PC-3 (cell line): ENCODE results near the gene MBNL3. TPM values are rescaled to one million over a fixed set of nuclear protein-coding genes. Genes with fewer than 3 reads are reported as not detected.

Source experiments
- ATAC-seq: fragments of 200-7000 bp; cut with Tn5 transposase; 2 replicates; pipeline ENCODE4 v1.9.1; 2020; ENCODE audit warnings: mild to moderate bottlenecking, moderate library complexity
- BruUV-seq: library from RNA; stranded (reverse); fragments of 400-500 nt; replicated peaks from 2 replicates; lab custom pipeline; 2021; lab: Mats Ljungman, UMichigan
- CTCF ChIA-PET: fragments of 300-600 bp; sonication (Branson Sonifier 250); formaldehyde crosslinking; loops from one replicate; lab custom pipeline; 2022; ENCODE audit warnings: antibody characterized with exemption; lab: Charles Lee
- POLR2A ChIA-PET: fragments of 300-600 bp; sonication (Branson Sonifier 250); formaldehyde crosslinking; loops from one replicate; lab custom pipeline; 2022; ENCODE audit warnings: antibody characterized with exemption; ENCODE audit not compliant: unreplicated experiment; lab: Charles Lee
- DNase-seq: peaks from one replicate; pipeline ENCODE4 v3.0.0-alpha.2; 2015
- H2AFZ ChIP-seq: fragments of 300-600 bp; sonication (generic); 2 replicates; pipeline ENCODE4 v1.6.0; 2016; ENCODE audit warnings: antibody characterized with exemption, low read length
- H3F3A ChIP-seq: fragments of 300-600 bp; sonication (generic); one replicate; pipeline ENCODE4 v1.6.0; 2017; ENCODE audit warnings: antibody characterized with exemption, low read length, control low read depth, mild to moderate bottlenecking; ENCODE audit not compliant: unreplicated experiment
- H3K27ac ChIP-seq: fragments of 300-600 bp; sonication (generic); 2 replicates; pipeline ENCODE4 v1.5.1; 2016; ENCODE audit warnings: mild to moderate bottlenecking, low read length
- H3K27me3 ChIP-seq: fragments of 300-600 bp; sonication (generic); 2 replicates; pipeline ENCODE4 v1.6.1; 2016; ENCODE audit warnings: low read length, mixed read lengths
- H3K36me3 ChIP-seq: fragments of 300-600 bp; sonication (generic); 2 replicates; pipeline ENCODE4 v1.6.1; 2016; ENCODE audit warnings: low read depth, mixed run types, low read length, mixed read lengths
- H3K4me1 ChIP-seq: fragments of 300-600 bp; sonication (generic); 2 replicates; pipeline ENCODE4 v1.5.1; 2016; ENCODE audit warnings: low read length; ENCODE audit not compliant: insufficient read depth
- H3K4me2 ChIP-seq: fragments of 300-600 bp; sonication (generic); 2 replicates; pipeline ENCODE4 v1.6.0; 2016; ENCODE audit warnings: low read length
- H3K4me3 ChIP-seq: fragments of 300-600 bp; sonication (generic); 2 replicates; pipeline ENCODE4 v1.5.1; 2016; ENCODE audit warnings: mild to moderate bottlenecking, low read length, mixed read lengths
- H3K79me2 ChIP-seq: fragments of 300-600 bp; sonication (generic); 2 replicates; pipeline ENCODE4 v1.6.1; 2017; ENCODE audit warnings: low read length, mixed read lengths
- H3K9ac ChIP-seq: fragments of 300-600 bp; sonication (generic); 2 replicates; pipeline ENCODE4 v1.6.0; 2016; ENCODE audit warnings: mild to moderate bottlenecking, low read length
- H3K9me2 ChIP-seq: fragments of 300-600 bp; sonication (generic); replicated peaks from 2 replicates; pipeline ENCODE4 v1.6.1; 2016; ENCODE audit warnings: mixed run types, low read length, mixed read lengths
- H3K9me3 ChIP-seq: fragments of 300-600 bp; sonication (generic); 2 replicates; pipeline ENCODE4 v1.6.1; 2016; ENCODE audit warnings: low read length, mixed read lengths
- H4K20me1 ChIP-seq: fragments of 300-600 bp; sonication (generic); 2 replicates; pipeline ENCODE4 v1.6.1; 2016; ENCODE audit warnings: low read length, mixed read lengths
- CTCF ChIP-seq: fragments of 300-600 bp; sonication (generic); conservative IDR thresholded peaks from 2 replicates; pipeline ENCODE4 v1.5.1; 2017; ENCODE audit warnings: antibody characterized with exemption, low read depth, mild to moderate bottlenecking, low read length
- EZH2 ChIP-seq: fragments of 300-600 bp; sonication (generic); IDR thresholded peaks from one replicate; pipeline ENCODE4 v1.6.1; 2017; ENCODE audit warnings: antibody characterized with exemption, mild to moderate bottlenecking, low read length; ENCODE audit not compliant: unreplicated experiment
- EZH2phosphoT487 ChIP-seq: fragments of 300-600 bp; sonication (generic); IDR thresholded peaks from 2 replicates; pipeline ENCODE4 v1.6.1; 2018; ENCODE audit warnings: mild to moderate bottlenecking, antibody characterized with exemption, low read length, borderline replicate concordance
- intact Hi-C: fragments of 100-400 bp; cut with micrococcal nuclease; formaldehyde crosslinking; loops from 2 replicates; pipeline ENCODE4 v1.9.0; 2023
- total RNA-seq: library from RNA; depleted of rRNA; stranded (reverse); fragments of >200 nt; gene quantifications from 2 replicates; pipeline ENCODE4 v1.2.3, GENCODE V29; 2014

The MBNL3 gene
- total RNA-seq, 1 experiment from 2014 or later: 4.4 TPM

DNA sequence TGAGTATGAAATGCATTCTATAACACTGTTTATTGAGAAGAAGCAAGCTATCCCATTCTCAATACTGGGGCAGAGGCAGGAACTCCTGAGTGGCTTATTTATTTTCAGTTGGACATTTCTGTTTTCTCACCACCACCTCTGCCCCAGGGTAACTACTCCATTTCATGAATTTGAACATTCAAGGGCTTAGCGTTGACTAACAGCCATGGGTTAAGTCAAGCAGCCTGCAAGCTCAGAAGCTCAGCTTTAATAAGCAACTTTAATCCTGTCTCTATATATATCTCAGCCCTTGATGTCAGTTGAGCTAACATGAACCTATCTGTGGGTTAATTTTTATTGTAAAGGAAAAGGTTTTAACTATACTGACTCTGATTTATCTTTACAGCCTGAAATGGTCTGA, 93.8 kb downstream of the MBNL3 start:
- BruUV-seq: no TSS peak

DNA sequence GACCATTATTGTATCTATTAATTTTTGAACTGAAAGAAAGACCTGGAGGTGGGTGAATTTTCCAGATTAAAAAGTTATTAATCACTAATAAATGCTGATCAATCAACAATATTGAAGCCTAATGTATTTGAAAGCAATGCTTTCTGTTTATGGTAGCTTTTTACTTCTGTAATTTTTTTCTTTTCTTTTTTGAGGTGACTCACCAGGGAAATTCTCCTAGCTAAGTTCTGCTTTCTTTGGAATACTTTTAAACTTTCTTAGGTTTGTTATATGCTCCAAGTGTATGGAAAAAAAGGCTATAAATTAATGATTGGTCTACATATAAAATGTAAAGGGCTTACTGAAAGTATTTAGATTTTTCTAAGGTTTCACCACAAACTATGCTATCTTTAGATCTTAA, 94.2 kb downstream of the MBNL3 start:
- H3K27me3 ChIP-seq: no peaks in the 10 kb centered on the region
- no peaks in the 10 kb centered on the region for H3F3A ChIP-seq
- CTCF ChIA-PET: no interaction called here
- no peak overlapping the region for H3K27ac ChIP-seq
- H3K9me3 ChIP-seq: no peaks in the 10 kb centered on the region
- H3K9ac ChIP-seq: no peak overlapping the region
- BruUV-seq: no TSS peak
- H3K79me2 ChIP-seq: no peaks in the 10 kb centered on the region
- DNase-seq (no peak), ATAC-seq (no peak)
- H3K4me1 ChIP-seq: no peaks in the 10 kb centered on the region
- no peaks in the 10 kb centered on the region for H3K9me2 ChIP-seq
- no peak overlapping the region for H3K4me3 ChIP-seq
- no peaks in the 10 kb centered on the region for H3K36me3 ChIP-seq
- TF ChIP-seq CTCF (no peak), EZH2phosphoT487 (no peak), EZH2 (no peak)
- no peaks in the 10 kb centered on the region for H4K20me1 ChIP-seq
- POLR2A ChIA-PET: no interaction called here
- no peak overlapping the region for H2AFZ ChIP-seq
- intact Hi-C loops: loop anchor here (10.0 kb wide), 1 partner anchor 90 kb away; the partner anchor contains the start of gene MBNL3
- H3K4me2 ChIP-seq: no peak overlapping the region

More for the DNA sequence above, 93.8 kb downstream of the MBNL3 start:
- no peak overlapping the region for H3K9ac ChIP-seq
- no peaks in the 10 kb centered on the region for H3K79me2 ChIP-seq
- no peaks in the 10 kb centered on the region for H3F3A ChIP-seq
- no peak overlapping the region for H2AFZ ChIP-seq
- TF ChIP-seq EZH2 (no peak), EZH2phosphoT487 (no peak), CTCF (no peak)
- POLR2A ChIA-PET: no interaction called here
- no peak overlapping the region for H3K27ac ChIP-seq
- no peaks in the 10 kb centered on the region for H3K4me1 ChIP-seq
- H4K20me1 ChIP-seq: no peaks in the 10 kb centered on the region
- ATAC-seq (no peak), DNase-seq (no peak)
- CTCF ChIA-PET: no interaction called here
- no peaks in the 10 kb centered on the region for H3K9me3 ChIP-seq
- H3K27me3 ChIP-seq: no peaks in the 10 kb centered on the region
- H3K4me2 ChIP-seq: no peak overlapping the region
- H3K9me2 ChIP-seq: no peaks in the 10 kb centered on the region
- intact Hi-C loops: loop anchor here (10.0 kb wide), 1 partner anchor 90 kb away; the partner anchor contains the start of gene MBNL3
- no peak overlapping the region for H3K4me3 ChIP-seq
- no peaks in the 10 kb centered on the region for H3K36me3 ChIP-seq

DNA sequence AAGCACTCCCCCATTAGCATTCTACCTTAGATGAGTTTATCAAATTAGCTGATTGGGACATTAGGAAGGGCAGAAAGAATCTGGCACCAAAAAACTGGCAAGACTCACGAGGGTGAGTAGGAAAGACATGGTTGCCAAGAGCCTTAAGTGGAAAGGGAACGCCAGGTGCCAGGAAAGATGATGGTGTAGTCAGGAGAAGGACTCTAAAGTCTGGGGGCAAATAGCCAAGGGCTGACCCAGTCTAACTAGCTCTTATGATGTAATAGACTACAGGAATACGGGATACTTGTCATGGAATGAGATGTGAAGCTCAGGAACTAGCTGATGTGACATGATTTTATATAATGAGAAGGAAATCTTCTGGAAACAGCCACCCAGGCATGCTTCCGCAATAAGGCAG, 94.8 kb downstream of the MBNL3 start:
- Histone ChIP-seq H3K36me3 (no peaks in the 10 kb centered on the region), H3K4me3 (no peak overlapping the region), H3K9ac (no peak overlapping the region), H3F3A (no peaks in the 10 kb centered on the region), H3K79me2 (no peaks in the 10 kb centered on the region), H4K20me1 (no peaks in the 10 kb centered on the region), H3K4me2 (no peak overlapping the region), H2AFZ (no peak overlapping the region), H3K4me1 (no peaks in the 10 kb centered on the region), H3K9me3 (no peaks in the 10 kb centered on the region), H3K27me3 (no peaks in the 10 kb centered on the region), H3K9me2 (no peaks in the 10 kb centered on the region), H3K27ac (no peak overlapping the region)
- no TSS peak for BruUV-seq
- TF ChIP-seq CTCF (no peak), EZH2 (no peak), EZH2phosphoT487 (no peak)
- DNase-seq (no peak), ATAC-seq (no peak)
- intact Hi-C loops: loop anchor here (10.0 kb wide), 1 partner anchor 91 kb away; the partner anchor contains the start of gene MBNL3
- ChIA-PET CTCF (no interaction called here), POLR2A (no interaction called here)
